ENCODE data around the gene CDK7.
A peak's percentile ranks its signal among the peaks of the same experiment; 100 is the strongest.

The CDK7 gene

DNA sequence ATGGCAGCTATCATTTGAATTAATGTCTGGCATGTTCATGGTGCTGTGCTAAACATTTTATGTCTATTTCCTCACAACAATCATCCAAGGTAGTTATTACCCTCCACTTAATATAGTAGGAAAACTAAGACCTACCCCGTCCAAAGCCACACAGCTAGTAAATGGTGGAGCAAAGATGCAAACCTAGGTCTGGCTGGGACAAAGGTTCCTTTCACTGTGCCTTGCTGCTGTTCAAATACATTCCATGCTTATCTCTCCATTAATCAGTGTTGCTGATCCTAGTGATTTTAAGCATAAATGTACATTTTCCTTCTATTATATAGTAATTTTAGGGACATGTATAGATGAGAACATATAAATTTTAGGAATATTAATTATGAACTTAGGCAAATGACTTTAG is 59.2 kb downstream of the CDK7 start:
- no peak for DNase-seq (ENCODE audit: low read depth)

DNA sequence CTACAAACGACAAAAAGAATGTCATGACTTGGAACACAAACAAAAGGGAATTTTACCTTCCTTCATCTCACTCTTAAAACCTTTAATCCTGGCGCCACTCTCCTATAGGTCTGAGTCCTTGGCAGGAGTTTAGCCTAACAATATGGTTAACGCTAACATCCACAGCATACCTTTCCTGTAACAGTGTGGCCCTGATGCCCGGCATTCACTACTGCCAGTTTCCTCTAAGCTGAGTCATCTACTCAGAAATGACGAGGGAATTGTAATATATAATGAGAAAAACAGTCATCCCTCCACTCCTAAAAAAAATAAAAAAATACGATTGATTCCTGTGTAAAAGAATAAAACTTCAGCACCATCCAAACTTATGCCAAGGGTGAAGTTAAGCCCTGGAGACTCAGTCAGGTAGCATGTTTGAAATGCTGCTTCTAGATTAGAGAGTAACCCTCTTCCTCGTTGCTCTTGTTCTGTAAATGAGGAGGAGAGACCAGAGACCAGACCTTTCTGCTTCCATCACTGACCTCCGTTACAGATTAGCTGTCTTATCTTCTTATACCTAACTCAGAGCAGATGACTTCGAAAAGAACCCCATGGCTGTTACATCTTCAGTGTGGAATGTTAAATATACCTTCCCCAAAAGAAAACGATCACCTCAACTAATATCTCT is 60.5 kb downstream of the CDK7 start:
- peak; percentile 71 for DNase-seq (ENCODE audit: low read depth)

DNA sequence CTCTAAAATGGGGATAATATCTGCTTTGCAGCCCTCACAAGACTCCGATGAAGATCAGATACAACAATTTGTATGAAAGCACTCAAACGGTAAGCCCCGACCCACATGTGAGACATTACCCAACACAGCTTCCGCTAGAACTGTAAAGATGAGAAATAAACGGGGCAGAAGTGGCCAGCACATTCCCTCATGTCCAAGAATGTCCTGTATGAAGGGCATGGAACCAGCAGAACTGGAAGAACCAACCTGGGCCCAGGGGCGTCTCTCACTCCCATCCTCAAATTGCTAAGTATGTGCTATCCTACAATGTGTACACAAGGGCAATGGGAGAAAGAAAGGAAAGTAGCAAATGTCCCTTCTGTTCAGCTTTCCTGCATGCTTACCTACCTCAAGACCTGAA is 64.9 kb downstream of the CDK7 start:
- no peak for DNase-seq (ENCODE audit: low read depth)

DNA sequence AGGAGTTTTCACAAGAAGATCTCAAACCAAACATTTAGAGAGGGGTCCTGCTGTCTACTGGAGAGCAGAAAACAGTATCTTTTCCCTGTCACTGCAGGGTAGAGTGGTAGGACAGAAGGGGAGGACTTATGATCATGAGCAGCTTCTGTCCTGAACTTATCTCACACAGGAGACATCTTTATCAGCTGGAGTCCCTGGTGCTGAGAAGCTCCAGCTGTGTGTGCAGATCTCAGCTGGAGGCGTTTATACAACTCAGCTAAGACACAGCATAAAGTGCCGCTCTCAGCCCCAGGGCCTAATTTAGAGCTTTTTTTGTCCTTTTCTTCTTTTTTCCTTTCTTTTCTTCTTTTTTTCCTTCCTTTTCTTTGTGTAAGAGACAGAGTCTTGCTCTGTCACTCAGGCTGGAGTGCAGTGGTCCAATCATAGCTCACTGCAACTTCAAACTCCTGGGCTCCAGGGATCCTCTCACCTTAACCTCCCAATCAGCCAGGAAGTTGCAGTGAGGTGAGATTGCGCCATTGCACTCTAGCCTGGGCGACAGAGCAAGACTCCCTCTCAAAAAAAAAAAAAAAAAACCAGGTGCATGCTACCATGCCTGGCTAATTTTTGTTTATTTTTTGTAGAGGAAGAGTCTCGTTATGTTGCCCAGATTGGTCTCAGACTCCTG is 66.0 kb downstream of the CDK7 start:
- DNase-seq (ENCODE audit: low read depth), result no peak

DNA sequence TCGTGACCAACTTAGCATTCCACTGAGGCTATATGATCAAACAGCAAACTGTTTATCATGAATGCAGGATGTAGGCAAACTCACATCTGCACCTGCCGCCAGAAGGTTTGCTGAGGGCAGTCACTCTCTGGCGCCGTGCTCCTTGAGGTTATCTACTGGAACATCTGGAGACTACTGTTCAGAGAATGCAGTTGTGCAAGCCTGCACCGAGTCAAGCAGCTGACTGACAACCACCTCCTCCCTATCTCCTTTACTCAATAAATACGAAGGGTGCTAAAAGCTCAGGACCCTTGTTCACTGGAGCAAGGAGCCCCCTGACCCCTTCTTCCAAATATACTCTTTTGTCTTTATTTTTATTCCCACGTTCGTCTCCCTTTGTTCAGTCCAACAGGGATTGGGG is 70.8 kb downstream of the CDK7 start:
- no peak for DNase-seq (ENCODE audit: low read depth)

DNA sequence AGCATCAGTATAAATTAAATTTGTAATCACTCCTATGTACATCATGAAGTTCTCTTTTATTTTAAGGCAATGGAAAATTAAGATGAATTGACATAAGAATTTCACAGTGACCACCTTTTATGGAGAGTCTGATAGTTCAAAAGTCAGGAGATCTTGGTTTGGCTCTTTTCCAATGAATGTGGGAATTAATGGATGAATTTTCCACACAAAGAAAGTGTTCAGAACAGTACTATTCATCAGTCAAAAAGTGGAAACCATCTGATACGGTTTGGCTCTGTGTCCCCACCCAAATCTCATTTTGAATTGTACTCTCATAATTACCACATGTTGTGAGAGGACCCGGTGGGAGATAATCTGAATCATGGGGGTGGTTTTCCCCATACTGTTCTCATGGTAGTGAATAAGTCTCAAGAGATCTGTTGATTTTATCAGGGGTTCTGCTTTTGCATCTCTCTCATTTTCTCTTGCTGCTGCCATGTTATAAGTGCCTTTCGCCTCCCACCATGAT is 73.4 kb downstream of the CDK7 start:
- DNase-seq (ENCODE audit: low read depth), result no peak

DNA sequence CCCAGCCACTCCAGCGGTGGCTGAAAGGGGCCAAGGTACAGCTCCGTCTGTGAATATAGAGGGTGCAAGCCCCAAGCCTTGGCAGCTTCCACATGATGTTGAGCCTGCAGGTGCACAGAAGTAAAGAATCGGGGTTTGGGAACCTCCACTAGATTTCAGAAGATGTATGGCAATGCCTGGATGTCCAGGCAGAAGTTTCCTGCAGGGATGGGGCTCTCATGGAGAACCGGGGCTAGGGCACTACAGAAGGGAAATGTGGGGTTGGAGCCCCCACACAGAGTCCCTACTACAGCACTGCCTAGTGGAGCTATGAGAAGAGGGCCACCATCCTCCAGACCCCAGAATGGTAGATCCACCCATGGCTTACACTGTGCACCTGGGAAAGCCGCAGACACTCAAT is 74.7 kb downstream of the CDK7 start:
- no peak for DNase-seq (ENCODE audit: low read depth)

DNA sequence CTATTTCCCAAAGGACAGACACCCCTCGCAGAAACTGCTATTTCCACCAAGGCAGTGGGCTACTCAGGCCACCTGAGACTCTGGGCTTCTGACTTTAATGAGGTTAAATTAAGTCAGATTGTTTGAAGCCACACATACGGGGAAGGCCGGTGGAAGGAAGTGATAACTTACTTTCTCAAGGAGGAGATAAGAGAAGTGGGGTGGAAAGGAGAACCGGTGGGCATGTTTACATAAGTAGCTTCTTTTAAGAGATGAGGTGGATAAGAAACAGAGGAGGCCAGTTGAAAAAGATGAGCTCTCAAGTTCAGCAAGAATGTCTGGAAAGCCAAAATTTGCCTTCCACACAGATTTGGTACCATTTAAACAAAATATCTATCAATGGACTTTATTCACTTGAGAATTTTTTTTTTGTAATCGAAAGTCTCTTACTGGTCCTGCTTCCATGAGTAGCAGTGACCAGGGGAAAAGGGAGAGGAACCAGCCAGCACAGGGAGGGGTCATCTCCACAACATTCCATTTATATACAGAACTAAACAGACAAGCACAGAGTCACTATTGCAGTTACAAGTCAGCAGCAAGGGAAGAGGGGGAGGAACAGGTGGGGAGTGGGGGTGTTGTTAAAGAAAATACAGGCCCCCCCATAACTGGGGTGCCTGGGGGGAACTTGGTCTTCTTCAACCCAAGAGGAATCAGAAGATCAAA is 77.9 kb downstream of the CDK7 start:
- no peak for DNase-seq (ENCODE audit: low read depth)

DNA sequence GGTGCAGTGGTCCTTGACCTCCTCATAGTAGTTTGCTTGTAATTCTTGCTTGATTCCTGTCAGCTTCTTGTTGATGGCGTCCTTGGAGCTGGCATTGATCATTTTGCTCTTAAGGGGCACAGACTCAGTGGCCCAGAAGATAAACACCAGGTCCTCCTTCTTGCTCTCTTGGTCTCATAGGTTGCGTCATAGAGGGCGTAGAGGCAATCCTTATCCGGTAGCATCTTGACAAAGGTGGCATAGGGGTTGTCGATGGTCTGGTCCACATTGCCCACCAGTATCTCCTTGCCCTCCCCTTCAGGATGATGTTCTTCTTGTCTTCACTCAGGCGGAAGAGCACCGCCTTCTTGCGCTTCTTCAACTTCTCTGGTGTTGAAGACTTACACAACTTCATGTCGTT is 78.7 kb downstream of the CDK7 start:
- DNase-seq (ENCODE audit: low read depth), result no peak

DNA sequence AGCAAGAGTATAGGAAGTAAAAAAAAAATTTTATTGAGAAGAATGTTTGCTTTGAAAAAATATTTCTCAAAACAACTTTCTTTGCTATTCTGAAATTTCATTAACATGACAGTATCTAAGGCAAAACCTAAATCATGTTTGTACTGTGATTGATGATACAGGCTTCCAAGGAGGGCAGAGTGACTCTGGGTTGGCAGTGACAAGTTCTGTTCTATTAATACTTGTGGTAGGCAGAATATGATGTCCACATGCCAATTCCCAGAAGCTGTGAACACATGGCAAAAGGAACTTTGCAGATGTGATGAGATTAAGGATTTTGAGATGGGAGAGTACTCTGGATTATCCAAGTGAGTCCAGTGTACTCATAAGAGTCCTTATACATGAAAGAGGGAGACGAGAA is 81.3 kb downstream of the CDK7 start:
- DNase-seq (ENCODE audit: low read depth), result no peak

DNA sequence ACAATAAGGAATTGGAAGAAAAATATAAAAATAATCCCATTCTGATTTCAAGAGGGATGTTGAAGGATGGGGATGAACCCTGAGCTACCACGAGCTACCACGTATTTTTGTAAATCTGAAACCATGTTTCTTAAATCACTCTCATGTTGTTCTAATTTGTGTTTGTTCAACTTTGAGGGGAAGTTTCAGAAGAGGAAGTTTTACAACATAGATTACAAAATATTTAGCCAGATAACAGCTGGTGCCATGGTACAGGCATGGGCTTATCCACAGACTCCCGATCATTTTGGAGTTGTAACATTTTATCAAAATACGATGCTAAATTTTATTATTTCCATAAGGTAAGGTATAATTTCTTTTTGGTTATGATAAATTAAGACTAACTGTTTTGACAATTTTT is 82.7 kb downstream of the CDK7 start:
- no peak for DNase-seq (ENCODE audit: low read depth)

DNA sequence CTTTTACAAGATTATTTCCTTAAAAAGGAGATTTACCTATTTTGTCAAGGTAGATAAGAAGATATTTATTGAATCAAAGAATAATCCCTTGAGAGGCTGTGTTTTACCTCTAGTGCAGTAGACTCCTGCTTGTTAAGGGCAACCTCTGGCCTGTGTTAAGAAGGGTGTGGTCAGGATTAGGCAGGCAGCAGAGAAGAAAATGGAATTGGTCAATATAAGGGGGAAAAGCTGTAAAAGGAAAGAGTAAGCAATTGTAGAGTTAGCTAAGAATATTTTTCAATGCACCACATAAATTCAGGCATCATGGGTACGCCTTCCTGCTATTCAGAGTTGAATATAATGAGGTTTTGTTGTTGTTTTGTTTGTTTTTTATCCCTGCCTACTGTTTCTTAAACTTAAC is 91.7 kb downstream of the CDK7 start:
- no peak for DNase-seq (ENCODE audit: low read depth)

Measured in iris pigment epithelial cell (primary cell).